HepG2 (cell line): ENCODE measurements around the gene RPL36AL. TPM values are rescaled to one million over a fixed set of nuclear protein-coding genes. Genes with fewer than 3 reads are reported as not detected.
A peak's percentile ranks its signal among the peaks of the same experiment; 100 is the strongest.

ENCODE experiments used
- ATAC-seq: fragments of 200-7000 bp; cut with Tn5 transposase; 3 replicates; pipeline ENCODE4 v1.9.1; 2020; ENCODE audit warnings: mild to moderate bottlenecking, moderate library complexity
- BruUV-seq: library from RNA; stranded (reverse); fragments of 400-500 nt; replicated peaks from 2 replicates; lab custom pipeline; 2021; lab: Mats Ljungman, UMichigan
- CTCF ChIA-PET: fragments of 300-600 bp; formaldehyde crosslinking; extraction: SDS; loops from one replicate; lab custom pipeline; 2021; ENCODE audit warnings: low total read pairs, inconsistent platforms, low intra/inter-chr PET ratio; lab: Yijun Ruan, JAX
- POLR2A ChIA-PET: fragments of 350-600 bp; sonication (Branson Sonifier 250); formaldehyde crosslinking; loops from one replicate; lab custom pipeline; 2020; ENCODE audit warnings: antibody characterized with exemption, inconsistent platforms; lab: Yijun Ruan, JAX
- DNase-seq: peaks from one replicate; pipeline ENCODE4 v3.0.0-alpha.2; 2015; ENCODE audit warnings: low spot score
- FAIRE-seq: peaks from 3 replicates; lab custom pipeline; 2011; peaks lifted over from hg19 to GRCh38; lab: Jason Lieb, UNC
- H2AFZ ChIP-seq: one replicate; pipeline ENCODE4 v1.6.1; 2011; ENCODE audit warnings: low read length, inconsistent platforms
- H3K27ac ChIP-seq: fragments of 300-600 bp; 3 replicates; pipeline ENCODE4 v1.8.0; 2011; ENCODE audit warnings: mixed run types, mild to moderate bottlenecking, mixed read lengths, low read length, inconsistent platforms; ENCODE audit not compliant: insufficient read depth; ENCODE audit errors: extremely low read length
- H3K27me3 ChIP-seq, 2 experiments: fragments of 200-600 bp in 1 of 2; 2 replicates in 1 of 2; 3 replicates in 1 of 2; pipeline versions ENCODE4 v1.6.0 to v1.8.0; 2011; ENCODE audit warnings: low read length in 2 of 2, mild to moderate bottlenecking in 2 of 2, moderate library complexity in 2 of 2, inconsistent platforms in 1 of 2; ENCODE audit not compliant: insufficient read depth in 2 of 2, control insufficient read depth in 1 of 2
- H3K36me3 ChIP-seq, 2 experiments: fragments of 200-600 bp in 1 of 2; replicated peaks in 1 of 2; 2 replicates in 1 of 2; 3 replicates in 1 of 2; pipeline versions ENCODE4 v1.5.1 to v1.8.0; 2011; ENCODE audit warnings: low read length in 2 of 2, inconsistent platforms in 1 of 2; ENCODE audit not compliant: insufficient read depth in 2 of 2, control insufficient read depth in 1 of 2
- H3K4me1 ChIP-seq: 2 replicates; pipeline ENCODE4 v1.5.1; 2012; ENCODE audit warnings: low read length, inconsistent platforms; ENCODE audit not compliant: insufficient read depth
- H3K4me2 ChIP-seq: 2 replicates; pipeline ENCODE4 v1.6.0; 2011; ENCODE audit warnings: low read depth, low read length, inconsistent platforms
- H3K4me3 ChIP-seq, 3 experiments: fragments of 200-600 bp in 1 of 3; sonication (generic), shearing (Covaris generic) in 1 of 3; replicated peaks in 1 of 3; 2 replicates each; pipeline ENCODE4 v1.5.1; 2011 to 2016; ENCODE audit warnings: low read length in 3 of 3, inconsistent platforms in 2 of 3, low read depth in 2 of 3, mild to moderate bottlenecking in 2 of 3, control low read depth in 1 of 3, mixed read lengths in 1 of 3; ENCODE audit not compliant: insufficient read depth in 1 of 3
- H3K79me2 ChIP-seq: one replicate; pipeline ENCODE4 v1.6.1; 2011; ENCODE audit warnings: low read length, inconsistent platforms; ENCODE audit not compliant: insufficient read depth
- H3K9ac ChIP-seq: 2 replicates; pipeline ENCODE4 v1.6.0; 2011; ENCODE audit warnings: mild to moderate bottlenecking, low read depth, low read length, inconsistent platforms; ENCODE audit not compliant: insufficient read depth
- H3K9me3 ChIP-seq: 2 replicates; pipeline ENCODE4 v1.5.1; 2012; ENCODE audit warnings: mild to moderate bottlenecking, low read length
- H4K20me1 ChIP-seq: 2 replicates; pipeline ENCODE4 v1.6.0; 2011; ENCODE audit warnings: inconsistent platforms, mild to moderate bottlenecking, low read length, moderate library complexity; ENCODE audit not compliant: insufficient read depth
- ARID3A ChIP-seq: IDR thresholded peaks from 2 replicates; pipeline ENCODE4 v1.6.1; 2012; ENCODE audit warnings: low read depth, low read length, improper control_type of control experiment
- CEBPB ChIP-seq: IDR thresholded peaks from 2 replicates; pipeline ENCODE4 v1.6.1; 2011; ENCODE audit warnings: low read depth, low read length, improper control_type of control experiment, borderline replicate concordance
- GABPA ChIP-seq, 2 experiments: IDR thresholded peaks; 2 replicates each; pipeline ENCODE4 v1.6.1; 2011 to 2016; ENCODE audit warnings: low read depth in 2 of 2, low read length in 1 of 2, missing biosample characterization in 1 of 2, missing genetic modification characterization in 1 of 2
- HINFP ChIP-seq: sonication (generic); formaldehyde crosslinking; IDR thresholded peaks from 2 replicates; pipeline ENCODE4 v1.4.0; 2020; ENCODE audit warnings: low read depth, mild to moderate bottlenecking, missing genetic modification reagents
- KDM1A ChIP-seq: IDR thresholded peaks from 2 replicates; pipeline ENCODE4 v1.6.1; 2016; ENCODE audit warnings: missing compliant biosample characterization
- MED8 ChIP-seq: sonication (generic); formaldehyde crosslinking; IDR thresholded peaks from 2 replicates; pipeline ENCODE4 v1.8.1; 2023; ENCODE audit warnings: mild to moderate bottlenecking, missing genetic modification reagents; ENCODE audit not compliant: insufficient replicate concordance
- NONO ChIP-seq, 2 experiments: fragments of 450-650 bp in 1 of 2; sonication (generic) in 1 of 2; formaldehyde crosslinking in 1 of 2; IDR thresholded peaks in 1 of 2; conservative IDR thresholded peaks in 1 of 2; 2 replicates each; pipeline versions ENCODE4 v1.6.1 to v1.8.0; 2017 to 2022; ENCODE audit warnings: mild to moderate bottlenecking in 1 of 2, missing genetic modification reagents in 1 of 2, moderate library complexity in 1 of 2
- POLR2A ChIP-seq, 2 experiments: IDR thresholded peaks; 2 replicates each; pipeline ENCODE4 v1.6.1; 2011; ENCODE audit warnings: low read depth in 2 of 2, low read length in 2 of 2, mild to moderate bottlenecking in 1 of 2, moderate library complexity in 1 of 2; ENCODE audit not compliant: insufficient read depth in 1 of 2
- POLR2G ChIP-seq: fragments of 200-400 bp; formaldehyde crosslinking; IDR thresholded peaks from 2 replicates; pipeline ENCODE4 v1.6.1; 2018; ENCODE audit warnings: mild to moderate bottlenecking, low read depth, low read length, moderate library complexity
- RAD21 ChIP-seq: fragments of 450-650 bp; formaldehyde crosslinking; IDR thresholded peaks from 2 replicates; pipeline ENCODE4 v1.5.0; 2020; ENCODE audit warnings: mild to moderate bottlenecking
- ZNF143 ChIP-seq: sonication (generic); formaldehyde crosslinking; IDR thresholded peaks from 2 replicates; pipeline ENCODE4 v1.4.0; 2020; ENCODE audit warnings: missing genetic modification reagents
- ZNF263 ChIP-seq: sonication (generic); formaldehyde crosslinking; IDR thresholded peaks from 2 replicates; pipeline ENCODE4 v1.4.0; 2020; ENCODE audit warnings: missing genetic modification reagents
- ZNF292 ChIP-seq: sonication (generic); formaldehyde crosslinking; IDR thresholded peaks from 2 replicates; pipeline ENCODE4 v1.8.1; 2022; ENCODE audit warnings: mild to moderate bottlenecking, low read depth, missing genetic modification reagents, borderline replicate concordance
- WGBS: methylation state at CpG from one replicate; pipeline ENCODE4 v1.1.6; 2017; ENCODE audit warnings: low lambda C conversion rate; 5-methylcytosine and 5-hydroxymethylcytosine counted together
- in situ Hi-C: cut with HindIII; loops from 2 replicates; pipeline ENCODE4 v1.10.0; 2017; ENCODE audit warnings: low pct_unique_long_range_greater_than_20kb; ENCODE audit not compliant: extremely low pct_ligation_motif_present
- intact Hi-C: fragments of 100-400 bp; cut with micrococcal nuclease; formaldehyde crosslinking; loops from one replicate; pipeline ENCODE4 v1.10.0; 2022; ENCODE audit not compliant: unreplicated experiment
- polyA plus RNA-seq, 8 experiments: library from polyadenylated mRNA; depleted of rRNA in 3 of 8; stranded (reverse) in 7 of 8; unstranded in 1 of 8; fragments of >200 nt; fragmentation: Illumina TruSeq in 4 of 8; extraction: Trizol in 4 of 8; gene quantifications; 2 replicates each; pipeline versions ENCODE4 v1.2.1 to v1.2.3, GENCODE V29; 2011 to 2016; ENCODE audit warnings: low read depth in 4 of 8, missing spikeins in 1 of 8, mixed read lengths in 1 of 8; ENCODE audit not compliant: insufficient read depth in 1 of 8
- total RNA-seq, 5 experiments: library from RNA; depleted of rRNA; stranded (reverse); fragments of >200 nt; fragmentation: Illumina TruSeq; extraction: Trizol; gene quantifications; 2 replicates each; pipeline ENCODE4 v1.2.3, GENCODE V29; 2016; ENCODE audit warnings: low read depth in 1 of 5
- TF ChIP-seq, protein P1 (sequence below): sonication (generic); formaldehyde crosslinking; IDR thresholded peaks from 2 replicates; pipeline ENCODE4 v1.4.0; 2020; ENCODE audit warnings: missing genetic modification reagents
- TF ChIP-seq, protein P2 (sequence below): IDR thresholded peaks from 2 replicates; pipeline ENCODE4 v1.6.1; 2016; ENCODE audit warnings: low read depth, control low read depth
- TF ChIP-seq, protein P3 (sequence below): sonication (generic); formaldehyde crosslinking; IDR thresholded peaks from 2 replicates; pipeline ENCODE4 v1.4.0; 2020; ENCODE audit warnings: missing genetic modification reagents

RPL36AL gene
- total and polyA plus RNA-seq, 2 of the 13 experiments (the other 11 are each of a cell fraction or from before 2014, with no cell fraction given), result 90.0 to 294 TPM

GRCh38 chr14:49584058-49584457, 36.4 kb downstream of the RPL36AL start:
- no peak for ATAC-seq
- Histone ChIP-seq H2AFZ (no peak overlapping the region), H3K4me1 (peaks cover 39% of the 10 kb centered on the region), H3K4me3 (peak overlapping the region; percentile 82 to 98 (median 94)), H3K9me3 (no peaks in the 10 kb centered on the region), H3K9ac (peak overlapping the region; percentile 99), H3K4me2 (peak overlapping the region; percentile 75), H3K27me3 (no peaks in the 10 kb centered on the region; a peak in 1 of 5 replicates), H3K79me2 (peaks cover 61% of the 10 kb centered on the region), H3K36me3 (peaks cover 4 to 20% of the 10 kb centered on the region in 2 experiments; a peak in 4 of 5 replicates), H4K20me1 (peaks cover 57% of the 10 kb centered on the region), H3K27ac (peak overlapping the region; percentile 89)
- FAIRE-seq, result no peak
- DNase-seq, result no peak
- BruUV-seq, result no TSS peak
- 27% methylated on average over 11 of the region's 11 CpGs for WGBS
- CTCF ChIA-PET, result no interaction called here
- POLR2A ChIA-PET, result interaction anchor here (0.7 to 5.8 kb wide), 3 partner anchors 13 to 185 kb away, joined by 3 to 97 read pairs (median 3); partner anchors contain the start of gene LRR1
- intact Hi-C loops, result no loop called here
- in situ Hi-C loops, result no loop called here
- TF ChIP-seq KDM1A (CRISPR knock-in tag) (no peak), POLR2A (IDR thresholded peaks at IDR 0.05; ENCODE audit: insufficient read depth in 1 of 2, low read depth in 2 of 2, low read length in 2 of 2) (peak in 1 of 2 experiments; percentile 35; a peak in 1 of 4 replicates), HINFP (CRISPR knock-in tag) (no peak), ZNF143 (no peak), GABPA (IDR thresholded peaks at IDR 0.05; ENCODE audit: low read depth, low read length) (no peak), GABPA (CRISPR knock-in tag; IDR thresholded peaks at IDR 0.05; ENCODE audit: low read depth) (no peak), MED8 (CRISPR knock-in tag) (peak; percentile 17), ZNF263 (CRISPR knock-in tag) (no peak), CEBPB (no peak), ZNF292 (CRISPR knock-in tag) (no peak), ARID3A (no peak), NONO (IDR thresholded peaks at IDR 0.05) (no peak), NONO (CRISPR knock-in tag; conservative IDR thresholded peaks at IDR 0.05) (no peak), RAD21 (no peak), POLR2G (0 out of 2 replicates have a peak, but pooled peaks have one; percentile 27)
- TF ChIP-seq, protein P1, sequence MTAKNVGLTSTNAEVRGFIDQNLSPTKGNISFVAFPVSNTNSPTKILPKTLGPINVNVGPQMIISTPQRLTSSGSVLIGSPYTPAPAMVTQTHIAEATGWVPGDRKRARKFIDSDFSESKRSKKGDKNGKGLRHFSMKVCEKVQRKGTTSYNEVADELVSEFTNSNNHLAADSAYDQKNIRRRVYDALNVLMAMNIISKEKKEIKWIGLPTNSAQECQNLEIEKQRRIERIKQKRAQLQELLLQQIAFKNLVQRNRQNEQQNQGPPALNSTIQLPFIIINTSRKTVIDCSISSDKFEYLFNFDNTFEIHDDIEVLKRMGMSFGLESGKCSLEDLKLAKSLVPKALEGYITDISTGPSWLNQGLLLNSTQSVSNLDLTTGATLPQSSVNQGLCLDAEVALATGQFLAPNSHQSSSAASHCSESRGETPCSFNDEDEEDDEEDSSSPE, result no peak
- TF ChIP-seq, protein P2, sequence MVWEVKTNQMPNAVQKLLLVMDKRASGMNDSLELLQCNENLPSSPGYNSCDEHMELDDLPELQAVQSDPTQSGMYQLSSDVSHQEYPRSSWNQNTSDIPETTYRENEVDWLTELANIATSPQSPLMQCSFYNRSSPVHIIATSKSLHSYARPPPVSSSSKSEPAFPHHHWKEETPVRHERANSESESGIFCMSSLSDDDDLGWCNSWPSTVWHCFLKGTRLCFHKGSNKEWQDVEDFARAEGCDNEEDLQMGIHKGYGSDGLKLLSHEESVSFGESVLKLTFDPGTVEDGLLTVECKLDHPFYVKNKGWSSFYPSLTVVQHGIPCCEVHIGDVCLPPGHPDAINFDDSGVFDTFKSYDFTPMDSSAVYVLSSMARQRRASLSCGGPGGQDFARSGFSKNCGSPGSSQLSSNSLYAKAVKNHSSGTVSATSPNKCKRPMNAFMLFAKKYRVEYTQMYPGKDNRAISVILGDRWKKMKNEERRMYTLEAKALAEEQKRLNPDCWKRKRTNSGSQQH (CRISPR knock-in tag), result 0 out of 2 replicates have a peak, but pooled peaks have one; percentile 32
- TF ChIP-seq, protein P3, sequence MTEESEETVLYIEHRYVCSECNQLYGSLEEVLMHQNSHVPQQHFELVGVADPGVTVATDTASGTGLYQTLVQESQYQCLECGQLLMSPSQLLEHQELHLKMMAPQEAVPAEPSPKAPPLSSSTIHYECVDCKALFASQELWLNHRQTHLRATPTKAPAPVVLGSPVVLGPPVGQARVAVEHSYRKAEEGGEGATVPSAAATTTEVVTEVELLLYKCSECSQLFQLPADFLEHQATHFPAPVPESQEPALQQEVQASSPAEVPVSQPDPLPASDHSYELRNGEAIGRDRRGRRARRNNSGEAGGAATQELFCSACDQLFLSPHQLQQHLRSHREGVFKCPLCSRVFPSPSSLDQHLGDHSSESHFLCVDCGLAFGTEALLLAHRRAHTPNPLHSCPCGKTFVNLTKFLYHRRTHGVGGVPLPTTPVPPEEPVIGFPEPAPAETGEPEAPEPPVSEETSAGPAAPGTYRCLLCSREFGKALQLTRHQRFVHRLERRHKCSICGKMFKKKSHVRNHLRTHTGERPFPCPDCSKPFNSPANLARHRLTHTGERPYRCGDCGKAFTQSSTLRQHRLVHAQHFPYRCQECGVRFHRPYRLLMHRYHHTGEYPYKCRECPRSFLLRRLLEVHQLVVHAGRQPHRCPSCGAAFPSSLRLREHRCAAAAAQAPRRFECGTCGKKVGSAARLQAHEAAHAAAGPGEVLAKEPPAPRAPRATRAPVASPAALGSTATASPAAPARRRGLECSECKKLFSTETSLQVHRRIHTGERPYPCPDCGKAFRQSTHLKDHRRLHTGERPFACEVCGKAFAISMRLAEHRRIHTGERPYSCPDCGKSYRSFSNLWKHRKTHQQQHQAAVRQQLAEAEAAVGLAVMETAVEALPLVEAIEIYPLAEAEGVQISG (CRISPR knock-in tag), result no peak
